HepG2 (cell line): ENCODE results near the gene ITGB5. TPM values are rescaled to one million over a fixed set of nuclear protein-coding genes. Genes with fewer than 3 reads are reported as not detected.

Source experiments
- BORCS8-MEF2B ChIP-seq: sonication (generic); formaldehyde crosslinking; IDR thresholded peaks from 2 replicates; pipeline ENCODE4 v1.8.0; 2022; ENCODE audit warnings: mild to moderate bottlenecking, missing genetic modification reagents
- CBX5 ChIP-seq: sonication (generic); formaldehyde crosslinking; IDR thresholded peaks from 2 replicates; pipeline ENCODE4 v1.4.0; 2020; ENCODE audit warnings: missing genetic modification reagents, borderline replicate concordance
- CTCF ChIP-seq: sonication (generic); formaldehyde crosslinking; IDR thresholded peaks from 2 replicates; pipeline ENCODE4 v1.5.0; 2020; ENCODE audit warnings: mild to moderate bottlenecking, missing genetic modification reagents, moderate library complexity
- ERF ChIP-seq: IDR thresholded peaks from 2 replicates; pipeline ENCODE4 v1.6.1; 2018; ENCODE audit warnings: missing biosample characterization, missing genetic modification reagents
- FOXJ3 ChIP-seq: sonication (generic); formaldehyde crosslinking; IDR thresholded peaks from 2 replicates; pipeline ENCODE4 v1.4.0; 2020; ENCODE audit warnings: missing genetic modification reagents, mild to moderate bottlenecking, borderline replicate concordance
- HNF4A ChIP-seq: sonication (generic); formaldehyde crosslinking; IDR thresholded peaks from 2 replicates; pipeline ENCODE4 v1.4.0; 2020; ENCODE audit warnings: missing genetic modification reagents
- HNRNPH1 ChIP-seq: fragments of 200-400 bp; formaldehyde crosslinking; optimal IDR thresholded peaks from 2 replicates; pipeline ENCODE3; 2017; ENCODE audit warnings: mild to moderate bottlenecking, low read depth, low read length
- KDM2A ChIP-seq: sonication (generic); formaldehyde crosslinking; IDR thresholded peaks from 2 replicates; pipeline ENCODE4 v1.4.0; 2020; ENCODE audit warnings: low read depth, missing genetic modification reagents, borderline replicate concordance
- PLRG1 ChIP-seq: fragments of 450-650 bp; conservative IDR thresholded peaks from 2 replicates; pipeline ENCODE4 v1.6.1; 2016
- PRDM10 ChIP-seq: sonication (generic); formaldehyde crosslinking; IDR thresholded peaks from 2 replicates; pipeline ENCODE4 v1.4.0; 2020; ENCODE audit warnings: low read depth, missing genetic modification reagents
- RCOR2 ChIP-seq: IDR thresholded peaks from 2 replicates; pipeline ENCODE4 v1.6.1; 2016; ENCODE audit warnings: missing biosample characterization, missing genetic modification reagents
- SOX6 ChIP-seq, 2 experiments: fragments of 450-650 bp in 1 of 2; sonication (generic) in 1 of 2; formaldehyde crosslinking in 1 of 2; IDR thresholded peaks; 2 replicates each; pipeline versions ENCODE4 v1.4.0 to v1.6.1; 2017 to 2020; ENCODE audit warnings: antibody characterized with exemption in 1 of 2, mild to moderate bottlenecking in 1 of 2, missing genetic modification reagents in 1 of 2
- TCF7L2 ChIP-seq: IDR thresholded peaks from 2 replicates; pipeline ENCODE4 v1.6.1; 2011; ENCODE audit warnings: mild to moderate bottlenecking, low read depth, low read length, moderate library complexity
- USF2 ChIP-seq, 2 experiments: sonication (generic) in 1 of 2; formaldehyde crosslinking in 1 of 2; IDR thresholded peaks; 2 replicates each; pipeline versions ENCODE4 v1.5.1 to v1.6.1; 2011 to 2020; ENCODE audit warnings: borderline replicate concordance in 1 of 2, low read depth in 1 of 2, low read length in 1 of 2, mild to moderate bottlenecking in 1 of 2, missing genetic modification reagents in 1 of 2, moderate library complexity in 1 of 2
- YY1 ChIP-seq: IDR thresholded peaks from 2 replicates; pipeline ENCODE4 v1.6.1; 2011; ENCODE audit warnings: low read length, low read depth, moderate library complexity, mild to moderate bottlenecking; ENCODE audit not compliant: insufficient read depth, insufficient replicate concordance
- ZBTB20 ChIP-seq: sonication (generic); formaldehyde crosslinking; IDR thresholded peaks from 2 replicates; pipeline ENCODE4 v1.8.1; 2023; ENCODE audit warnings: missing genetic modification reagents, low read depth, mild to moderate bottlenecking, borderline replicate concordance
- ZBTB49 ChIP-seq: sonication (generic); formaldehyde crosslinking; IDR thresholded peaks from 2 replicates; pipeline ENCODE4 v1.4.0; 2020; ENCODE audit warnings: missing genetic modification reagents, borderline replicate concordance
- ZMYM3 ChIP-seq: sonication (generic); formaldehyde crosslinking; IDR thresholded peaks from 2 replicates; pipeline ENCODE4 v1.5.1; 2020; ENCODE audit warnings: mild to moderate bottlenecking, missing genetic modification reagents
- ZNF367 ChIP-seq: sonication (generic); formaldehyde crosslinking; IDR thresholded peaks from 2 replicates; pipeline ENCODE4 v1.4.0; 2020; ENCODE audit warnings: missing genetic modification reagents, borderline replicate concordance
- polyA plus RNA-seq, 8 experiments: library from polyadenylated mRNA; depleted of rRNA in 3 of 8; stranded (reverse) in 7 of 8; unstranded in 1 of 8; fragments of >200 nt; fragmentation: Illumina TruSeq in 4 of 8; extraction: Trizol in 4 of 8; gene quantifications; 2 replicates each; pipeline versions ENCODE4 v1.2.1 to v1.2.3, GENCODE V29; 2011 to 2016; ENCODE audit warnings: low read depth in 4 of 8, missing spikeins in 1 of 8, mixed read lengths in 1 of 8; ENCODE audit not compliant: insufficient read depth in 1 of 8
- total RNA-seq, 5 experiments: library from RNA; depleted of rRNA; stranded (reverse); fragments of >200 nt; fragmentation: Illumina TruSeq; extraction: Trizol; gene quantifications; 2 replicates each; pipeline ENCODE4 v1.2.3, GENCODE V29; 2016; ENCODE audit warnings: low read depth in 1 of 5

Gene ITGB5
- total and polyA plus RNA-seq, 2 of the 13 experiments (the other 11 are each of a cell fraction or from before 2014, with no cell fraction given): 74.1 to 343 TPM

- no peak for TF ChIP-seq PRDM10 (CRISPR knock-in tag)
- TF ChIP-seq ZMYM3 (CRISPR knock-in tag): peak; percentile 32; the same call in 1 of the 2 replicates
- TF ChIP-seq ZBTB20 (CRISPR knock-in tag): no peak
- peak; percentile 40; the same call in 1 of the 2 replicates for TF ChIP-seq BORCS8-MEF2B (CRISPR knock-in tag)
- no peak for TF ChIP-seq TCF7L2
- TF ChIP-seq USF2 (IDR thresholded peaks at IDR 0.05; ENCODE audit: low read depth, low read length): no peak
- no peak for TF ChIP-seq USF2 (CRISPR knock-in tag; IDR thresholded peaks at IDR 0.05; ENCODE audit: borderline replicate concordance)
- peak; percentile 96 for TF ChIP-seq CTCF (CRISPR knock-in tag)
- TF ChIP-seq FOXJ3 (CRISPR knock-in tag): no peak
- TF ChIP-seq ERF (CRISPR knock-in tag): peak; percentile 63
- TF ChIP-seq HNF4A (CRISPR knock-in tag): no peak
- TF ChIP-seq PLRG1: no peak
- TF ChIP-seq RCOR2 (CRISPR knock-in tag): 0 out of 2 replicates have a peak, but pooled peaks have one; percentile 21
- TF ChIP-seq HNRNPH1: no peak
- TF ChIP-seq ZNF367 (CRISPR knock-in tag): no peak
- TF ChIP-seq YY1: no peak
- no peak for TF ChIP-seq ZBTB49
- peak; percentile 48; the same call in 1 of the 2 replicates for TF ChIP-seq CBX5
- peak; percentile 93 for TF ChIP-seq KDM2A (CRISPR knock-in tag)
- no peak for TF ChIP-seq SOX6 (IDR thresholded peaks at IDR 0.05)
- 0 out of 2 replicates have a peak, but pooled peaks have one; percentile 23 for TF ChIP-seq SOX6 (CRISPR knock-in tag; IDR thresholded peaks at IDR 0.05)
Measured at GRCh38 chr3:124761250-124761796, 125.8 kb downstream of the ITGB5 start (continued).
